GM10248 (cell line): Measurements from ENCODE around the gene RGN.
"Not testable (repeated sequence)": the region's sequence is repeated elsewhere in the genome, so short reads cannot be mapped to it uniquely, and the experiment has no call there.

Experiments used
- CTCF ChIA-PET: fragments of 300-600 bp; sonication (Branson Sonifier 250); formaldehyde crosslinking; extraction: SDS; loops from one replicate; lab custom pipeline; 2021; ENCODE audit warnings: antibody characterized with exemption; lab: Yijun Ruan, JAX
- POLR2A ChIA-PET: fragments of 350-650 bp; sonication (Branson Sonifier 250); formaldehyde crosslinking; extraction: SDS; loops from one replicate; lab custom pipeline; 2020; ENCODE audit warnings: antibody characterized with exemption; lab: Yijun Ruan, JAX
- DNase-seq: peaks from one replicate; pipeline ENCODE4 v3.0.0; 2012; ENCODE audit errors: extremely low spot score
- CTCF ChIP-seq: IDR thresholded peaks from 2 replicates; pipeline ENCODE4 v1.5.1; 2012; ENCODE audit warnings: mild to moderate bottlenecking, low read depth; ENCODE audit errors: extremely low read depth, missing control alignments, control extremely low read depth

RGN gene

DNA sequence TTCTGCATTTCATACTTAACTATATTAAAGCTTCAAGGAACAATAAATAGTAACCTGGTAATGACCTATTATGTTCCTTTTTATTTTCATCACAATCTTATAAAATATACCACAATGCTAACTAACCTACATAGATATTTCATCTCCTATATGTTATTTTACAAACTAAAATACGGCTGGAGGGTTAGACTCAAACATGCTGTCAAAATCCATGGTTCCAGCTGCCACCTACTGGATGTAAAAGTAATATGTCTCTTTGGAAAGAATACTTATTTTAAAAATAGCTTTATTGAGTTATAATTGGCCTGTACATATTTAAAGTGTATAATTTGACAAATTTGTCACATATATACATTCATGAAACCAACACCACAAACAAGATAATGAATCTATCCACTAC lies 15.0 kb downstream of the RGN start:
- DNase-seq, result no peak
- ChIA-PET POLR2A (no interaction called here), CTCF (interaction anchor here (0.7 to 2.2 kb wide), 14 partner anchors 9 to 711 kb away, joined by 3 to 8 read pairs (median 3); no protein-coding TSS in a partner anchor)
- peak; percentile 22 for TF ChIP-seq CTCF

DNA sequence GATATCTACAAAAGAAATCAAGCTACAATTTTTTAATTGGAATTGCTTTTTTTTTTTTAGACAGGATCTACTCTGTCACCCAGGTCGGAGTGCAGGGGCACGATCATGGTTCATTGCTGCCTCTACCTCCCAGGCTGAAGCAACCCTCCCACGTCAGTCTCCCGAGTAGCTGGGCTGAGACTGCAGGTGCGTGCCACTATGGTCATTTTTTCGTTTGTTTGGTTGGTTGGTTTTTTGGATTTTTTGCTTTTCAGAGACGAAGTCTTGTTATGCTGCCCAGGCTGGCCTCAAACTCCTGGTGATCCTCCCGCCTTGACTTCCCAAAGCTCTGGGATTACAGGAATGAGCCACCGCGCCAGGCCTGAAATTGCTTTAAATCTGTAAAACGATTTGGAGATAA lies 15.6 kb downstream of the RGN start:
- no peak for TF ChIP-seq CTCF
- no peak for DNase-seq
- ChIA-PET POLR2A (no interaction called here), CTCF (interaction anchor here (0.7 to 2.2 kb wide), 13 partner anchors 8 to 711 kb away, joined by 3 to 8 read pairs (median 3); no protein-coding TSS in a partner anchor)

DNA sequence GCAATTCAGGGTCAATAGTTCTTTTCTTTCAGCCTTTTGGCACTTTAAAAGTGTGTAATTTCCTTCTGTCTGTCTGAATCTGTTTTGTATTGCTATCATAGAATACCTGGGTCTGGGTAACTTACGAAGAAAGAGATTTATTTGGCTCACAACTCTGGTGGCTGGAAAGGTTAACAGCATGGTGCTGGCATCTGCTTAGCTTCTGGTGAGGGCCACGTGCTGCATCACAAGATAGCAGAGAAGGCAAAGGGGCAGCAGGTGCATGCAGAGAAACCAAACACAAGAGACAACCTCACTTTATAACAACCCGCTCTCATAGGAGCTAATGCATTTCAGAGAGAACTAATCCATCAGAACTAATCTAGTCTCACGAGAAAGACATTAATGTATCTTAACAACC lies 18.8 kb downstream of the RGN start:
- POLR2A ChIA-PET, result no interaction called here
- CTCF ChIA-PET, result no interaction called here

DNA sequence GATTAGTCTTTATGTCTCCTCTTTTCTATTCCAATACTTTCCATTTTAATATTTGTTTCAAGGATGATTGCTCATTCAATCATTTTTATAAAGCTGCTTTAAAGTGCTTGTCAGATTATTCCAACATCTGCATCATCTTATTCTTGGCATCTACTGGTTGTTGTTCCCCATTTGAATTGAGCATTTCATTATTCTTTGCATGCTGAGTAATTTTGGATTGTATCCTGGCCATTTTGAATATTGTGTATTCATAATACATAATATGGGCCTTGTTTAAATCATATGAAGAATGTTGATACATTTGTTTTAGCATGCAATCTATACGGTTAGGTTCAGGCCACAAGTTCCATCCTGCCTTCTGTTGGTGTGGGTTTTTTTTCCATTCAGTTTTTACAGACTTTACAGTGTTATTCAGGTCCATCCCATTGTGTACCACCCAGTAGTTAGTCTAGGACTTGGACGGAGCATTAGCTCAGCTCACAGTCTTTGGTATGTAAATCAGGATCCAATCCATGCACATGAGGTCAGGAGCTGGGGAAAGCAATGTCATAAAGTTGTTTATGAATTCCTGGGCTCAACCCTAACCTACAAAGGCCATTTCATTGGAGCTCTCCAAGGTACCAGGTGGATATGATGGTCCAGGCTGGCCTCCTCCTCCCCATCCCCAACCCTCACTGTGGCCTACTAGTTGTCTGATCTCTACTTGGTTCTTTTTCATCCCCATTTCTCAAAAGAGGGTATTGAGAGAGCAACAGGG lies 20.3 kb downstream of the RGN start:
- no peak for TF ChIP-seq CTCF
- CTCF ChIA-PET, result no interaction called here
- POLR2A ChIA-PET, result no interaction called here
- no peak for DNase-seq

More for the DNA sequence above, 18.8 kb downstream of the RGN start:
- no peak for TF ChIP-seq CTCF
- DNase-seq, result no peak

DNA sequence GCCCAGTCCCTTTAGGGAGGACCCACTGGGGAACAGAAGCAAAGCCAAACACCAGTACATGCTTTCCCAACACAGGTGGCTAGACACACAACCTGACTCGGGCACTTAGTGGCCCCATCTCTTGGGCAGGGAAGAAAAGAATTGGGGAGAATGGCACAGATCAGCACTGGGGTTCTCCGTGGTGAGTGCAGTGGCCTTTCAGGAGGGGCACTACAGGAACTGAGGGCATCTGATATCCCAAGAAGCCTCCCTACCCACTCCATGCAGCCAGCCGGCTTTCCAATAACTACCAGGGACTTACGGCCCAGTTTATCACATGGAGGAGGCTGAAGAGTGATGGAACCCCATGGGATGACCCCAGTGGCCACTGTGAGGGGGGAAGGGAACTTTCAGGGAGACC lies 23.0 kb downstream of the RGN start:
- no peak for DNase-seq
- ChIA-PET POLR2A (no interaction called here), CTCF (no interaction called here)
- TF ChIP-seq CTCF, result no peak

GRCh38 chrX:47110936-47111615 lies 32.8 kb downstream of the RGN start:
- POLR2A ChIA-PET, DNase-seq, CTCF ChIA-PET: not testable (repeated sequence)
